ENCODE results near the gene TRAF6. TPM values are rescaled to one million over a fixed set of nuclear protein-coding genes. Genes with fewer than 3 reads are reported as not detected.

Gene TRAF6
- total and polyA plus RNA-seq, 7 donors, result 3.6 to 15.5 (median 10.3) TPM

DNA sequence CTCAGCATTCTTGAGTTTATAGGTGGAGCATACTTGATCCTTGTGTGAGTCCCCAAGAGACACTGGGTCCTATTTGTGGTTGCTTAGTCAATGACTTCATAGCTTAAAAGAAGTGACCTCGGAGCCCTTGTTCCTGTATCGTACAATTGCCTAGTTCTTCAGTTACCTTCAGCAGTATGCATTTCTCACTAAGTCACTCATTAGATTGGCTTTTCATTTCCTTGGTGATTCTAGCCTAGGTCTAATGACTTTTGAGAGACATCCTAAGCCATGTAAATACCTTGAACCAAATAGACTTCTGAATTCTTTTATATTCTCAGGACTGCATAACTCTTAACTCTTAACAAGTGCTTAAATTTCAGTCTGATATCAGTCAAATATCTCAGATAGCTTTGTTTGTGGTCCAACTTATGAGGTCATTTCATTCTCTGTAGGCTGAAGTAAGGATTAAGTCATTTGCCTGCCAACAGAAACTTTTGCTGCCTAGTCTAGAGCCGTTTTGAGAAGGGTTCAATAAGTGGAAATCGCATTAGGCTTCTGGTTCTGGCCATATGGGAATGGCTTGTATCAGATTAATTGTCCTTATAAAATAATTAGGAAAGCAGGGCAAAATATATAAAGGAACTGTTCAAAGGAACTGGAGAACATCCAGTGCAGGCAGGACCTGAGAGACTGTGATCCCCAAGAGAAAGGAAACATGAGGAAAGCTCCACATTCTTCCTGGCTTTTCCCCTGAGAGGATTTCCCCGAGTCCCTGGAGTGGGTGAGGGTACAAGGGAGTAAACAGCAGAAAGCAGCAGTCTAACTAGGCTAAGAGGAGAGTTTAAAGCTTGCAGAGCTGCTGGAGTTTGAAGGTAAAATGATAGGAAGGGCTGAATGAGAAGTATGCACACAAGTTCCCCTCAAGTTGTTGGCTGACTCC lies 39.9 kb downstream of the TRAF6 start:
- TF ChIP-seq EP300 (IDR thresholded peaks at IDR 0.05), result no peak
- Histone ChIP-seq H3K36me3 (no peaks in the 10 kb centered on the region), H3K4me1 (no peaks in the 10 kb centered on the region), H3K27ac (no peak overlapping the region), H3K4me3 (no peak overlapping the region), H3K9me3 (no peaks in the 10 kb centered on the region), H3K27me3 (no peaks in the 10 kb centered on the region)
- intact Hi-C loops (cut with DNase I), result no loop called here
- no peak for DNase-seq
- WGBS, 2 donors, result 66 to 79% methylated on average over 5 of the region's 5 CpGs

DNA sequence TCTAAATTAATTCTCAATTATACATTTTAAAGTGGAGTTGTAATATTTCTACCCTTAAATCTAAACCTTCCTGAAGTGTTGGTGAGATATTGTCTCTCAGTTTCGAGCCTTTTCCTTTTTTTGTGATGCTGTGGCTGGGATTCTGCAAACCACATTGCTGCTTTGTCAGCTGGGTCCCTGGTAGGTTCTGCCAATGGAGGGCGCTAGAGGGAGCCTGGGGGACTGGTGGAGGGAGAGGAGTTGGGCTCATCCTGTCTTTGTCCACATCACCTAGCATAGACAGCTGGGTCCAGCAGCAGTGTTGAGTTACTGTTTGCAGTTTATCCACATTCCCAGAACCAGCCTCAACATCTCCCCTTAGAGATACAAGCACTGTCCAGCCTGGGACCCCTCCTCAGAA lies 41.0 kb downstream of the TRAF6 start:
- WGBS, 2 donors, result 55 to 66% methylated on average over 2 of the region's 2 CpGs
- H3K4me3 ChIP-seq, result no peak overlapping the region
- intact Hi-C loops (cut with DNase I), result no loop called here
- H3K36me3 ChIP-seq, result no peaks in the 10 kb centered on the region
- no peak overlapping the region for H3K27ac ChIP-seq
- no peaks in the 10 kb centered on the region for H3K9me3 ChIP-seq
- TF ChIP-seq POLR2A (IDR thresholded peaks at IDR 0.05) (no peak), POLR2AphosphoS5 (IDR thresholded peaks at IDR 0.05) (no peak), CTCF (IDR thresholded peaks at IDR 0.05) (no peak), EP300 (IDR thresholded peaks at IDR 0.05) (no peak)
- H3K27me3 ChIP-seq, result no peaks in the 10 kb centered on the region
- H3K4me1 ChIP-seq, result no peaks in the 10 kb centered on the region
- DNase-seq, result no peak

DNA sequence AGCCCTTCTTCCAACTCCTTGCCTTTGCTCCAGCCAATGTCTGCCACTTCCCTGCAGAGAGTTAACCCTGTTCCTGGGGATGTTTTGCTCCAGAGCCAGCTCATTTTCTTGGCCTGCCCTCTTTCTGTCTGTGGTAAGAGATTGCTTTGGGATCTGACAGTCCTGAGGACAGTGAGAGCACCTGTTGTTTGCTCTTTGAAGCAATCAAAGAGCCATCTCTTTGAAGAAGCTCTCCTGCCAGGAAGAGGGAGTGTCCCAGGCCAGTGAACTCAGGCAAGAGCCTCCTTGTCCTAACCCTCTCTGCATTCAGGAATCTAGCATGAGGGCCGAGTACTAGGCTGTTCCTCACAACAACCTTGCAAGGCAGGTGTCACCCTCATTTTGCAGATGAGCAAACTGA lies 42.2 kb downstream of the TRAF6 start:
- H3K27me3 ChIP-seq, result no peaks in the 10 kb centered on the region
- H3K9me3 ChIP-seq, result no peaks in the 10 kb centered on the region
- no peaks in the 10 kb centered on the region for H3K36me3 ChIP-seq
- no peak overlapping the region for H3K4me3 ChIP-seq
- intact Hi-C loops (cut with DNase I), result no loop called here
- H3K4me1 ChIP-seq, result no peaks in the 10 kb centered on the region
- DNase-seq, result no peak
- no peak for TF ChIP-seq POLR2A (IDR thresholded peaks at IDR 0.05)
- no peak for TF ChIP-seq POLR2AphosphoS5 (IDR thresholded peaks at IDR 0.05)
- no peak for TF ChIP-seq CTCF (IDR thresholded peaks at IDR 0.05)
- TF ChIP-seq EP300 (IDR thresholded peaks at IDR 0.05), result no peak
- no peak overlapping the region for H3K27ac ChIP-seq
- 54 to 70% methylated on average over 1 of the region's 1 CpG for WGBS, 2 donors

DNA sequence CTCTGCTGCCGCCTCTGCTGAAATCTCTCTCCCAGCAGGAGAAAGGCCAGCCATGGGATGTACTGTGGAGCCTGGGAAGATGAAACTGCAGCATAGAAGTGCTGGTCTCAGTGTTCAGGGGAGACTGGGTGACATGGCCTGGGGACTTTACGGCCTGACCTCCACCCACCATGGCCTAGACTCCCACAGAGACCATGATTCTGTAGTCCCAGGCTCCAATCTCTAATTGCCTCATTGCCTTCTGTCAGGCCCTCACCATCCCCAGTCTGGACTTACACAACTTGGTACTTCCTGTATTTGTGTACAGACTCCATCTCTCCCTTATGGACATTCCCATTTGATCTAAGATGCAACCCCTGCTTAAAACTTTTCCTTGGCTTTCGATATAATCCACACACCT lies 43.1 kb downstream of the TRAF6 start:
- no peak overlapping the region for H3K27ac ChIP-seq
- intact Hi-C loops (cut with DNase I), result no loop called here
- no peaks in the 10 kb centered on the region for H3K4me1 ChIP-seq
- 96 to 98% methylated on average over 3 of the region's 3 CpGs for WGBS, 2 donors
- H3K9me3 ChIP-seq, result no peaks in the 10 kb centered on the region
- H3K27me3 ChIP-seq, result no peaks in the 10 kb centered on the region
- no peak for TF ChIP-seq POLR2A (IDR thresholded peaks at IDR 0.05)
- no peak for TF ChIP-seq EP300 (IDR thresholded peaks at IDR 0.05)
- no peak for DNase-seq
- H3K4me3 ChIP-seq, result no peak overlapping the region
- H3K36me3 ChIP-seq, result no peaks in the 10 kb centered on the region

DNA sequence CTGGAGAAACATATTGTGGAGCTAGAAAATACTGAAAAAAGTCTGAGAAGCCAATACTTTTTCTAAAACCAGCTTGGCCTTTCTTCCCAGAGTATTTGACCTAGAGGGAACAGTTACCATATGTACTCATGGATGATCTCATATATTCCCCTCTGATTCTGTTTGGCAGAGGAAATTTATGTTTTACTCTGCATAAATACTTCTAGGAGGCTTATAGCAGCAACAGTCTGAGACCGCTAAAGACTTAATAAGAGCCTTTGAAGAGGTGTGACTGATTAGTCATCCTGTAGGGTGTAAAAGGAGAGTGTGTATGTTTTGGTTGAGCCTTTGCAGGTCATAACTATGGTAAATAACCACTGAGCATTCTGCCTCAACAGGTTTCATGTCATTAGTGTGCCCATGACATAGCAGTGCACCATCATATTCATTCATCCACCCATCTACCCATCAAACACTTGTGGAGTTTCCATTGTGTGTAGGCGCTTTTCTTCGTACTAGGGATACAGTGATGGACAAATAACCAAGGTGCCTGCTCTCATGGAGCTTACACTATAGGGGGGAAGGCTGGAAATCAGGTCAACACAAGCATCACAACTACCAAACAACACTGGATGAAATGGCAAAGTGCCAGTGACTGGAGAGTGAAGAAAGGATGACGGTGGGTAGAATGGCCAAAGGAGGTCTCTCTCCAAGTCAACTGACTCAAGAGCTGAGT lies 44.5 kb downstream of the TRAF6 start:
- intact Hi-C loops (cut with DNase I), result no loop called here
- WGBS, 2 donors, result 92 to 97% methylated on average over 4 of the region's 4 CpGs
- no peak for TF ChIP-seq CTCF (IDR thresholded peaks at IDR 0.05)
- no peak for TF ChIP-seq EP300 (IDR thresholded peaks at IDR 0.05)
- no peak for TF ChIP-seq POLR2A (IDR thresholded peaks at IDR 0.05)
- TF ChIP-seq POLR2AphosphoS5 (IDR thresholded peaks at IDR 0.05), result no peak
- DNase-seq, result no peak
- Histone ChIP-seq H3K4me3 (no peak overlapping the region), H3K27me3 (no peaks in the 10 kb centered on the region), H3K36me3 (no peaks in the 10 kb centered on the region), H3K4me1 (no peaks in the 10 kb centered on the region), H3K27ac (no peak overlapping the region), H3K9me3 (no peaks in the 10 kb centered on the region)

Data from sigmoid colon (tissue), 7 donors.